ENCODE results near the gene KDM4B. TPM values are rescaled to one million over a fixed set of nuclear protein-coding genes. Genes with fewer than 3 reads are reported as not detected.
A peak's percentile ranks its signal among the peaks of the same experiment; 100 is the strongest.

The KDM4B gene
- total RNA-seq, 1 experiment from 2014 or later, result 35.9 TPM

DNA sequence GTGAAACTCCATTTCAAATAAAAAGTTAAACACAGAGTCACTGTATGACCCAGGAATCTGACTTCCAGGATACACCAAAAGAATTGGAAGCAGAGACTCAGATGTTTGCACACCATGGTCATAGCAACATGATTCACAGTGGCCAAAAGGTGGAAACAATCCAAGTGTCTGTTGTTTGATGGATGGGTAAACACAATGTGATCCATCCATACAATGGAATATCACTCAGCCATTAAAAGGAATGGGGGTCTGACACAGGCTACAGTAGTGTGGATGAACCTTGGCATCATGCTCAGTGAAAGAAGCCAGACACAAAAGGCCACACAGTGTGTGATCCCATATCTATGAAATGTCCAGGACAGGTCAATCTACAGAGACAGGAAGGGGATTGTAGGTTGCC, 197.3 kb downstream of the KDM4B start:
- H3K4me2 ChIP-seq (ENCODE audit: low read length), result peak overlapping the region; percentile 41; the same call in 1 of the 2 replicates
- no peak overlapping the region for H3K27ac ChIP-seq (ENCODE audit: low read depth, low read length)
- CTCF ChIA-PET, result no interaction called here
- H3K79me2 ChIP-seq (ENCODE audit: insufficient read depth, low read length), result no peaks in the 10 kb centered on the region
- H2AFZ ChIP-seq (ENCODE audit: low read depth, low read length, poor library complexity, severe bottlenecking), result no peak overlapping the region
- no peaks in the 10 kb centered on the region for H3K36me3 ChIP-seq (ENCODE audit: control insufficient read depth in 1 of 2, insufficient read depth in 2 of 2, low read length in 2 of 2)
- no peaks in the 10 kb centered on the region for H3K27me3 ChIP-seq (ENCODE audit: insufficient read depth, low read length)
- TF ChIP-seq ZNF274 (IDR thresholded peaks at IDR 0.05; ENCODE audit: low read depth, low read length) (no peak), SIN3A (IDR thresholded peaks at IDR 0.05; ENCODE audit: low read depth) (no peak), ZFX (IDR thresholded peaks at IDR 0.05) (no peak), FOSL1 (IDR thresholded peaks at IDR 0.05; ENCODE audit: low read depth) (no peak)
- H3K9me2 ChIP-seq (ENCODE audit: insufficient read depth), result no peaks in the 10 kb centered on the region
- no peaks in the 10 kb centered on the region for H4K20me1 ChIP-seq (ENCODE audit: insufficient read depth)
- no peak for DNase-seq (ENCODE audit: low read depth, low spot score)
- POLR2A ChIA-PET, result no interaction called here
- H3K4me1 ChIP-seq (ENCODE audit: control insufficient read depth in 1 of 2, insufficient read depth in 2 of 2, low read length in 2 of 2), result peaks cover 10 to 59% of the 10 kb centered on the region in 2 experiments
- BruUV-seq (replicated peaks), result no TSS peak
- RAD21 ChIA-PET (ENCODE audit: low non-redundant PET in 1 of 2, low total read pairs in 2 of 2, uncharacterized antibody in 2 of 2, unreplicated experiment in 2 of 2), result no interaction called here
- intact Hi-C loops (cut with micrococcal nuclease), result no loop called here
- no peak overlapping the region for H3K4me3 ChIP-seq (replicated peaks in 1 of 2; ENCODE audit: low read depth in 1 of 2, low read length in 2 of 2)
- no peak overlapping the region for H3K9ac ChIP-seq (ENCODE audit: low read length)
- peak; percentile 21; the same call in 1 of the 2 replicates for ATAC-seq
- no peaks in the 10 kb centered on the region for H3K9me3 ChIP-seq (ENCODE audit: control insufficient read depth in 1 of 2, insufficient read depth in 1 of 2, low read depth in 1 of 2, low read length in 2 of 2)

DNA sequence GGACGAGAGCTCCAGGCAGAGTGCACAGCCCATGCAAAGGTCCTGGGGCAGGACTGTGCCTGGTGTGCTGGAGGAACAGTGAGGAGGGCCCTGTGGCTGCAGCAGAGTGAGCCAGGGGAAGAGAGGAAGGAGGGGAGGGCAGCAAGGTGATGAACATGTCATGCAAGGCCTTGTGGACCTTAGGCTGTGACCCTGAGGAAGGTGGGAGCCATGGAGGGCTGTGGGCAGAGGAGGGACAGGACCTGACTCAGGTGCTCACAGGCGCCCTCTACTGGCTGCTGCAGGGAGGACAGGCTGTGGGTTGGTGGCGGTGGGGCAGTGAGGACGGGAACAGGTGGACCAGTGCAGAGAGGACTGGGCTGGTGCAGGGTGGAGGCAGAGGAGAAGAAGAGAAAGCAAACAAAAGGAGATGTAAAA, 201.4 kb downstream of the KDM4B start:
- Histone ChIP-seq H3K9ac (ENCODE audit: low read length) (no peak overlapping the region), H3K9me3 (ENCODE audit: control insufficient read depth in 1 of 2, insufficient read depth in 1 of 2, low read depth in 1 of 2, low read length in 2 of 2) (no peaks in the 10 kb centered on the region), H3K27ac (ENCODE audit: low read depth, low read length) (no peak overlapping the region), H3K79me2 (ENCODE audit: insufficient read depth, low read length) (no peaks in the 10 kb centered on the region), H2AFZ (ENCODE audit: low read depth, low read length, poor library complexity, severe bottlenecking) (no peak overlapping the region), H3K4me2 (ENCODE audit: low read length) (0 out of 2 replicates have a peak overlapping the region, but pooled peaks have one; percentile 67), H3K36me3 (ENCODE audit: control insufficient read depth in 1 of 2, insufficient read depth in 2 of 2, low read length in 2 of 2) (no peaks in the 10 kb centered on the region), H3K4me3 (replicated peaks in 1 of 2; ENCODE audit: low read depth in 1 of 2, low read length in 2 of 2) (no peak overlapping the region), H3K4me1 (ENCODE audit: control insufficient read depth in 1 of 2, insufficient read depth in 2 of 2, low read length in 2 of 2) (peaks cover 39 to 90% of the 10 kb centered on the region in 2 experiments), H3K27me3 (ENCODE audit: insufficient read depth, low read length) (no peaks in the 10 kb centered on the region), H3K9me2 (ENCODE audit: insufficient read depth) (no peaks in the 10 kb centered on the region), H4K20me1 (ENCODE audit: insufficient read depth) (no peaks in the 10 kb centered on the region)
- DNase-seq (ENCODE audit: low read depth, low spot score) (no peak), ATAC-seq (peak; percentile 31)
- CTCF ChIA-PET, result interaction anchor here (1.0 kb wide), 1 partner anchor 361 kb away, joined by 5 read pairs; no protein-coding TSS in a partner anchor
- POLR2A ChIA-PET, result no interaction called here
- intact Hi-C loops (cut with micrococcal nuclease), result no loop called here
- RAD21 ChIA-PET (ENCODE audit: low non-redundant PET in 1 of 2, low total read pairs in 2 of 2, uncharacterized antibody in 2 of 2, unreplicated experiment in 2 of 2), result no interaction called here
- no TSS peak for BruUV-seq (replicated peaks)
- TF ChIP-seq, protein P1, sequence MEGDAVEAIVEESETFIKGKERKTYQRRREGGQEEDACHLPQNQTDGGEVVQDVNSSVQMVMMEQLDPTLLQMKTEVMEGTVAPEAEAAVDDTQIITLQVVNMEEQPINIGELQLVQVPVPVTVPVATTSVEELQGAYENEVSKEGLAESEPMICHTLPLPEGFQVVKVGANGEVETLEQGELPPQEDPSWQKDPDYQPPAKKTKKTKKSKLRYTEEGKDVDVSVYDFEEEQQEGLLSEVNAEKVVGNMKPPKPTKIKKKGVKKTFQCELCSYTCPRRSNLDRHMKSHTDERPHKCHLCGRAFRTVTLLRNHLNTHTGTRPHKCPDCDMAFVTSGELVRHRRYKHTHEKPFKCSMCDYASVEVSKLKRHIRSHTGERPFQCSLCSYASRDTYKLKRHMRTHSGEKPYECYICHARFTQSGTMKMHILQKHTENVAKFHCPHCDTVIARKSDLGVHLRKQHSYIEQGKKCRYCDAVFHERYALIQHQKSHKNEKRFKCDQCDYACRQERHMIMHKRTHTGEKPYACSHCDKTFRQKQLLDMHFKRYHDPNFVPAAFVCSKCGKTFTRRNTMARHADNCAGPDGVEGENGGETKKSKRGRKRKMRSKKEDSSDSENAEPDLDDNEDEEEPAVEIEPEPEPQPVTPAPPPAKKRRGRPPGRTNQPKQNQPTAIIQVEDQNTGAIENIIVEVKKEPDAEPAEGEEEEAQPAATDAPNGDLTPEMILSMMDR (IDR thresholded peaks at IDR 0.05 in 2 of 3, conservative IDR thresholded peaks at IDR 0.05 in 1 of 3; ENCODE audit: borderline replicate concordance in 1 of 3, insufficient read depth in 1 of 3, low read depth in 2 of 3, low read length in 2 of 3), result peak in 2 of 3 experiments; percentile 76 to 86; a peak in 4 of 6 replicates
- TF ChIP-seq CBX3 (IDR thresholded peaks at IDR 0.05; ENCODE audit: low read depth) (peak; percentile 55; the same call in 1 of the 2 replicates), POLR2AphosphoS5 (IDR thresholded peaks at IDR 0.05; ENCODE audit: low read depth, low read length) (no peak)
- TF ChIP-seq, protein P2, sequence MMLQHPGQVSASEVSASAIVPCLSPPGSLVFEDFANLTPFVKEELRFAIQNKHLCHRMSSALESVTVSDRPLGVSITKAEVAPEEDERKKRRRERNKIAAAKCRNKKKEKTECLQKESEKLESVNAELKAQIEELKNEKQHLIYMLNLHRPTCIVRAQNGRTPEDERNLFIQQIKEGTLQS (IDR thresholded peaks at IDR 0.05), result no peak

Data from HCT116 (cell line).